GM04503 (cell line): Measurements from ENCODE around the gene DNAJC21.
"Not testable (repeated sequence)": the region's sequence is repeated elsewhere in the genome, so short reads cannot be mapped to it uniquely, and the experiment has no call there.

Source experiments
- DNase-seq: peaks from one replicate; pipeline ENCODE4 v3.0.0-alpha.2; 2012; ENCODE audit warnings: low read depth

Gene DNAJC21

GRCh38 chr5:34929134-34929719 is at the start of gene DNAJC21:
DNAJC21 (plus strand) TSS chr5:34929559; CDS start chr5:34929820, 261 bp downstream.
- DNase-seq: peak; percentile 64

GRCh38 chr5:34881246-34881645 is 48.1 kb upstream of the DNAJC21 start:
- DNase-seq: no peak

GRCh38 chr5:34886392-34887119 is 42.8 kb upstream of the DNAJC21 start:
- DNase-seq: no peak

- DNase-seq: no peak
These were observed 40.0 kb upstream of the DNAJC21 start for GRCh38 chr5:34889394-34889793.

- peak; percentile 74 for DNase-seq
These were observed 37.4 kb upstream of the DNAJC21 start for GRCh38 chr5:34891981-34892380.

GRCh38 chr5:34892414-34892813 is 36.9 kb upstream of the DNAJC21 start:
- no peak for DNase-seq

- DNase-seq: no peak
These were observed 34.6 kb upstream of the DNAJC21 start for GRCh38 chr5:34894716-34895115.

- DNase-seq: no peak
These were observed 33.5 kb upstream of the DNAJC21 start for GRCh38 chr5:34895641-34896419.

- no peak for DNase-seq
These were observed 31.7 kb upstream of the DNAJC21 start for GRCh38 chr5:34897646-34898045.

- peak; percentile 13 for DNase-seq
These were observed 31.0 kb upstream of the DNAJC21 start for GRCh38 chr5:34898258-34898895.

GRCh38 chr5:34899066-34899465 is 30.3 kb upstream of the DNAJC21 start:
- no peak for DNase-seq

GRCh38 chr5:34900652-34901051 is 28.7 kb upstream of the DNAJC21 start:
- DNase-seq: no peak

- DNase-seq: no peak
These were observed 26.1 kb upstream of the DNAJC21 start for GRCh38 chr5:34903260-34903659.

GRCh38 chr5:34905564-34905963 is 23.8 kb upstream of the DNAJC21 start:
- no peak for DNase-seq

- DNase-seq: peak; percentile 86
These were observed 16.3 kb upstream of the DNAJC21 start for GRCh38 chr5:34913072-34913471.

- peak; percentile 19 for DNase-seq
These were observed 14.7 kb upstream of the DNAJC21 start for GRCh38 chr5:34914671-34915138.

- peak; percentile 88 for DNase-seq
These were observed 14.1 kb upstream of the DNAJC21 start, which contains the start of the genes BRIX1 and RAD1 for GRCh38 chr5:34915139-34915855. BRIX1 (plus strand) TSS chr5:34915711; CDS start chr5:34915739, 28 bp downstream. RAD1 (minus strand) TSS chr5:34915504; CDS start chr5:34914892, 612 bp downstream.

- no peak for DNase-seq
These were observed 13.5 kb upstream of the DNAJC21 start for GRCh38 chr5:34915856-34916192.

- no peak for DNase-seq
These were observed 12.8 kb upstream of the DNAJC21 start for GRCh38 chr5:34916518-34916917.

- no peak for DNase-seq
These were observed 11.3 kb upstream of the DNAJC21 start for GRCh38 chr5:34918025-34918424.

- no peak for DNase-seq
These were observed 10.3 kb upstream of the DNAJC21 start for GRCh38 chr5:34919077-34919476.

- not testable (repeated sequence) for DNase-seq
These were observed 6.1 kb upstream of the DNAJC21 start for GRCh38 chr5:34923256-34923655.
